ENCODE data around the gene MIP.
"Not testable (repeated sequence)": the region's sequence is repeated elsewhere in the genome, so short reads cannot be mapped to it uniquely, and the experiment has no call there.

The MIP gene

DNA sequence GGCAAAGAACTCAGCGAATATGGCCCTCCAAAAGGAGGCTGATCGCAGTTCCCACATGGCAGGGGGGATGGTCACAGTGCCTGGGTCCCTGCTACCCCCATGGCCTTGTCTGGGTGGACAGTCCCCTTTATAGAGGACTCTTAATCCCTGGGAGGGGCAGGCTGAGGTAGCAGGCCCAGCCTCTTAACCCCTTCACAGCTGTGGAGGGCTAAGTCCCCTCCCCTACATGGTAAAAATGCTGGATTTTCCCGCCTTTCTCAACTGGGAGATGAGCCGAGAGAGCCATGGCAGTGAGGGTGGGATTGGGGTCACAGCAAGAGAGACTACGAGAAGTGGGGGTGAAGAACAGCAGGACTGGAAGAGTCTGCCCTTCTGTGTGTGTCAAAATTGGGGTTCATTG, at the start of gene MIP:
TSS of gene MIP (minus strand) at position 101 of the 400 bp plus-strand sequence. CDS start at position 57, 44 bp downstream.
- DNase-seq (ENCODE audit: low read depth in 2 of 3, low spot score in 2 of 3): no peak

DNA sequence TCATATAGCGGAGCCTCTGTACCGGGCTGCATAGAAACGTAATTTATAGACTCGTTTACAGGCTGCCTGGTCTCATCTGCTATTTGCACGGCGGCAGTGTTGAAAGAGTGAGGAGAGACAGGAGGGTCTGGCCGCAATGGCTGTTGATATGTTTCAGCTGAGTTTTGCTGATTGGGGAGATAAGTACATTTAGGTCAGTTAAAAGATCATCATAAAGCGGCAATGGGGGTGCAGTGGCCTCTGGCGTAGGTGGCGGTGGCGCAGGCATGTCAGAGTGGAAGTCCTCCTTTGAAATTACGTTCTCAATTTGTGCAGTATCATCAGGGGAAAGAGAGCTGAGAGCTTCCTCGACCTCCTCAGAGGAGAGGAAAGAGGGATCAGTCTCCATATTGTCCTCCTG, 45.4 kb upstream of the MIP start:
- DNase-seq (ENCODE audit: low read depth in 2 of 3, low spot score in 2 of 3): not testable (repeated sequence)

DNA sequence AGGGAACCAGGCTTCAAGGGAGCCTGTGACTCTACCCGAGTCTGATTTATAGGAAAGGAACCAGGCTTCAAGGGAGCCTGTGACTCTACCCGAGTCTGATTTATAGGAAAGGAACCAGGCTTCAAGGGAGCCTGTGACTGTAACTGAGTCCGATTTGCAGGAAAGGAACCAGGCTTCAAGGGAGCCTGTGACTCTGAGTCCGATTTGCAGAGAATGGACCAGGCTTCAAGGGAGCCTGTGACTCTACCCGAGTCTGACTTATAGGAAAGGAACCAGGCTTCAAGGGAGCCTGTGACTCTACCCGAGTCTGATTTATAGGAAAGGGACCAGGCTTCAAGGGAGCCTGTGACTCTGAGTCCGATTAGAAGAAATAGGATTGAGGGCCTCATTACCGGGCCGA, 45.0 kb upstream of the MIP start:
- DNase-seq (ENCODE audit: low read depth in 2 of 3, low spot score in 2 of 3): not testable (repeated sequence)

GRCh38 chr12:56498126-56498902, 43.9 kb upstream of the MIP start:
- not testable (repeated sequence) for DNase-seq (ENCODE audit: low read depth in 2 of 3, low spot score in 2 of 3)

DNA sequence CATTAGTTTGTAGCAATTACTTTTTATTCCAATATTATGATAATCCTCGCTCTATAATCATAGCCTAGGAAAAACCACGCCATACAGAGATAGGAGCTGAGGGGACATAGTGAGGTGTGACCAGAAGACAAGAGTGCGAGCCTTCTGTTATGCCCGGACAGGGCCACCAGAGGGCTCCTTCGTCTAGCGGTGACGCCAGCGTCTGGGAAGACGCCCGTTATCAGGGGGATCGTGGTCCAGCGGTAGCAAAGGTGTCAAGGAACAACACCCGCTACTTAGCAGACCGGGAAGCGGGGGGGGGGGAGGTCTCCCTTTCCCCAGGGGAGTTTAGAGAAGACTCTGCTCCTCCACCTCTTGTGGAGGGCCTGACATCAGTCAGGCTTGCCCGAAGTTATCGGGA, 42.2 kb upstream of the MIP start:
- DNase-seq (ENCODE audit: low read depth in 2 of 3, low spot score in 2 of 3): peak in 1 of 3 experiments; percentile 25

DNA sequence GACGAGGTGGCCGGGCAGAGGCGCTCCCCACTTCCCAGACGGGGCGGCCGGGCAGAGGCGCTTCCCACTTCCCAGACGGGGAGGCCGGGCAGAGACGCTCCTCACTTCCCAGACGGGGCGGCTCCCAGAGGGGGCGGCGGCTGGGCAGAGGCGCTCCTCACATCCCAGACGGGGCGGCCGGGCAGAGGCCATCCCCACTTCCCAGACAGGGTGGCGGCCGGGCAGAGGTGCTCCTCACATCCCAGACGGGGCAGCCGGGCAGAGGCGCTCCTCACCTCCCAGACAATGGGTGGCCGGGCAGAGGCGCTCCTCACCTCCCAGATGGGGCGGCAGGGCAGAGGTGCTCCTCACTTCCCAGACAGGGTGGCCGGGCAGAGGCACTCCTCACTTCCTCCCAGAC, 40.0 kb upstream of the MIP start:
- DNase-seq (ENCODE audit: low read depth in 2 of 3, low spot score in 2 of 3): not testable (repeated sequence)

GRCh38 chr12:56494106-56494415, 39.6 kb upstream of the MIP start:
- not testable (repeated sequence) for DNase-seq (ENCODE audit: low read depth in 2 of 3, low spot score in 2 of 3)

- DNase-seq (ENCODE audit: low read depth in 2 of 3, low spot score in 2 of 3): not testable (repeated sequence)
These were observed 39.1 kb upstream of the MIP start for GRCh38 chr12:56493409-56494105.

DNA sequence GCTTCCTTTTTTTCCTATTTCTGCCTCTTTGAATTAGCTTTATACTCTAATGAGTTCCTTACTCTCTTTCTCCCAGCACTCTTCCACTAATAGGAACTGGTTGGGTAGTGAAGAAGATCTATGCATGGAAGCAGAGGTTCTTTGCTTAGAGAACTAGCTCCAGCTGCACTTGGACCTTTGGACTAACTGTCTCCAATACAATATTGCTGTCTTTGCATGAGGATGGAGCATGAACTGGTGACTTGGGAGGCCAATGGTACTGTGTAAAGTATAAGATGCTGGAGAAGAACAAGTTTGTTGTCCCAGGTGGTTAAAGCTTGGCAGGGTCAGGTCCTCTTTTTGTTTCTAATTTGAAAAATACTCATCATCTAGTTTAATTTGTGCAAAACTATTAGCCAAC, 35.9 kb upstream of the MIP start:
- no peak for DNase-seq (ENCODE audit: low read depth in 2 of 3, low spot score in 2 of 3)

- peak in 1 of 3 experiments; percentile 20 for DNase-seq (ENCODE audit: low read depth in 2 of 3, low spot score in 2 of 3)
These were observed 33.8 kb upstream of the MIP start, which contains the start of gene GLS2 for GRCh38 chr12:56488041-56488955. TSS of gene GLS2 (minus strand) at chr12:56488161. CDS start at chr12:56488118, 43 bp downstream.

GRCh38 chr12:56487448-56488040, 33.1 kb upstream of the MIP start:
- no peak for DNase-seq (ENCODE audit: low read depth in 2 of 3, low spot score in 2 of 3)

DNA sequence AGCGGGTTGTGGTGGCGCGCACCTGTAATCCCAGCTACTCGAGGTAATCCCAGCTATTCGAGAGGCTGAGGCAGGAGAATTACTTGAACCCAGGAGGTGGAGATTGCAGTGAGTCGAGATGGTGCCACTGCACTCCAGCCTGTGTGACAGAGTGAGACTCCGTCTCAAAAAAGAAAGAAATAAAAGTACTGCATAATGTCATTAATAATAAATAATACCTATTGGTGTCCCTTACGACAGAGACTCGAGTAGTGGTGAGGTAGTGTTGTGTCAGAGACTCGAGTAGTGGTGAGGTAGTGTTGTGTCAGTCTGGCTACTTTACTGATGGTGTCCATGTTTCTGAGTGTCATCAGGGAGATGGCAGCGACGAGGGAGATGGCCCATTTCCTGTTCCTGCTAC, 32.2 kb upstream of the MIP start:
- DNase-seq (ENCODE audit: low read depth in 2 of 3, low spot score in 2 of 3): no peak

DNA sequence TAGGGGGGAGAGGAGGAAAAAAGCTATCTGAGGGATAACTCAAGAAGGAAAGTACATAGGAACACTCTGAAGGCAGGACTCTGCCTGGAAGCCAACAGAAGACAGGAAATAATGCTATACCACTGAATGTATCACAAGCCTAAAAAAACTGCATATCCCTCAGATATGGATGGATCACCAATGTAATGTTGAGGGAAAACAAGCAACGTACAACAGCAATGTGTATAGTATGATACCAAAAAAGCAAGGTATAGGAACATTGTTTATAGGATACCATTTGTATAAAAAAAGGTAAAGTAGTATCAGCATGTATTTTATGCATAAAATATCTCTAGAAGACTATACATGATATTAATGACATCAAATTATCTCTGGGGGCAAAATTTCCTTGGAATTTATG, 30.1 kb upstream of the MIP start:
- no peak for DNase-seq (ENCODE audit: low read depth in 2 of 3, low spot score in 2 of 3)

- DNase-seq (ENCODE audit: low read depth in 2 of 3, low spot score in 2 of 3): no peak
These were observed 25.2 kb upstream of the MIP start for GRCh38 chr12:56479625-56480024.

GRCh38 chr12:56477521-56478225, 23.2 kb upstream of the MIP start:
- no peak for DNase-seq (ENCODE audit: low read depth in 2 of 3, low spot score in 2 of 3)

DNA sequence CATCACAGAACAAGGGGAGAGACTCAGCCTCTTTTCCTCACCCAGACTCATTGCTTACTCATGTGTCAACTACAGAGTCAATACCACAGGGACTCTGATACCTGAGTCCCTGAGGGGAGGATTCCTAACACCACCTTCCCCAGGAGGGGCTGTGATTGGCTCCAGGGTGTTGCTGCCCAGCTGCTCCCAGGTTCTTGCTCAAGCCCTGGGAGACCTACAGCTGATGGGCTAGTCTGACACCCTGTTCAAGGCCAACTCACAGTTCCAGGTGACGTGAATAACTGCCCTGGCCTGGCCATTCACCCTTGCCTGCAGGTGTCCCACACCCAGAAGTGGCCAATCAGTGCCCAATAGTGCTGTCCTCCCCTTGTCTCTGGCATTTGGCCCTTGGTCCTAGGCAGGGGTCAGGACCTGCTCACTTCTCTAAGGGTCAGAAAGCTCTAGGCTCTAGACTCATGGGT, 22.5 kb upstream of the MIP start:
- no peak for DNase-seq (ENCODE audit: low read depth in 2 of 3, low spot score in 2 of 3)

DNA sequence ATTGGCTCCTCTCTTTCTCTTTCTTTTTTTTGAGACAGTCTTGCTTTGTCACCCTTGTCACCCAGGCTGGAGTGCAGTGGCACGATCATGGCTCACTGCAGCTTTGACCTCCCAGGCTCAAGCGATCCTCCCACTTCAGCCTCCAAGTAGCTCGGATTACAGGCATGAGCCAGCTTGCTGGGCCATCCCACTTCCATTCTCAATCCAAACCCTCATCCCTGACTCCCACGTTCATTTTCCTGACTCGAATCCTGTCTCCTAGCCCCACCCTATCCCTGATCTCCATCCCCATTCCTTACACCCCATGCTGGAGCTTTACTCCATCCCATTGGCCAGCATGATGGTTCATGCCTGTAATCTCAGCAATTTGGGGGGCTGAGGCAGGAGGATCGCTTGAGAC, 21.7 kb upstream of the MIP start:
- DNase-seq (ENCODE audit: low read depth in 2 of 3, low spot score in 2 of 3): no peak

DNA sequence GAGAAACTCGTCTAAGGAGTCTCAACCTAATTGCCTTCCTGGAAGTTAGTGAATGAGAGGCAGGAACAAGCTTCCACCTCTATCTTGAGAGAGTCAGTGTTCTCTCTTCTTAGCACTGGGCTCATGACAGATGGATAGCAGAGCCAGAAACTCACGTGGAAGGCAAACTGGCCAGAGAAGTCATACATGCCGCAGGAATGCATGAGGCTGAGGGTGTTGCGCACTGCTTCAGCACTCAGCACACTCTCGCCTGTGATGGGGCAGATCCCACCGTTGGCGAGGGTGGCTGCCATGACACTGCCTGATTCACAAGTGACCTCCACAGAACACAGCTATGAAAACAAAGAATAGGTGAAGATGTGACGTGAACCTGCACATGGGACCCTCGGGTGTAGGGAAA, 19.9 kb upstream of the MIP start:
- no peak for DNase-seq (ENCODE audit: low read depth in 2 of 3, low spot score in 2 of 3)

DNA sequence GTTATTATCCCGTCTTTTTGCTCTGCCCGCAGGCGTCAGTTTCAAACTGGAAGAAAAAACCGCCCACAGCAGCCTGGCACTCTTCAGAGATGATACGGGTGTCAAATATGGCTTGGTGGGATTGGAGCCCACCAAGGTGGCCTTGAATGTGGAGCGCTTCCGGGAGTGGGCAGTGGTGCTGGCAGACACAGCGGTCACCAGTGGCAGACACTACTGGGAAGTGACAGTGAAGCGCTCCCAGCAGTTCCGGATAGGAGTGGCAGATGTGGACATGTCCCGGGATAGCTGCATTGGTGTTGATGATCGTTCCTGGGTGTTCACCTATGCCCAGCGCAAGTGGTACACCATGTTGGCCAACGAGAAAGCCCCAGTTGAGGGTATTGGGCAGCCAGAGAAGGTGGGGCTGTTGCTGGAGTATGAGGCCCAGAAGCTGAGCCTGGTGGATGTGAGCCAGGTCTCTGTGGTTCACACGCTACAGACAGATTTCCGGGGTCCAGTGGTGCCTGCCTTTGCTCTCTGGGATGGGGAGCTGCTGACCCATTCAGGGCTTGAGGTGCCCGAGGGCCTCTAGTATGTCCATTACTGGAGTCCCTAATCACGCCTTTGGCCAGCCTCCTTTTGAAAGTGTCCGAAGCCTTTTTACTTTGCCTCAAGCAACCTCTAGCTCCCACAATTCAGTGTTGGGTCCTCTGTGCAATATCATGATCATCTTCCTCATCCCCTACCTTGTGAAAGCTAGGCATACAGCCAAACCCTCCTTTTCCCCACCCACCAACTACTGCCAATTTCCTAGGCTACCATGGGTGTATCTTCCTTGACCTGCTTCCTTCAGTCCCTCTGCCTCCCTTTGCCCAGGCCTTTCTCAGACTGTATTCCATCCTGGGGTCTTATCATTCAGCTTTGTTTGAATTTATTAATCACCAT, 14.8 kb upstream of the MIP start:
- DNase-seq (ENCODE audit: low read depth in 2 of 3, low spot score in 2 of 3): no peak

All from activated CD8-positive, alpha-beta memory T cell treated with anti-CD3 and anti-CD28 coated beads for 48 hours (primary cell).